ENCODE results near the gene BCKDHB. TPM values are rescaled to one million over a fixed set of nuclear protein-coding genes. Genes with fewer than 3 reads are reported as not detected.

Gene BCKDHB
- total and polyA plus RNA-seq, 4 donors: 22.9 to 36.0 (median 28.9) TPM

DNA sequence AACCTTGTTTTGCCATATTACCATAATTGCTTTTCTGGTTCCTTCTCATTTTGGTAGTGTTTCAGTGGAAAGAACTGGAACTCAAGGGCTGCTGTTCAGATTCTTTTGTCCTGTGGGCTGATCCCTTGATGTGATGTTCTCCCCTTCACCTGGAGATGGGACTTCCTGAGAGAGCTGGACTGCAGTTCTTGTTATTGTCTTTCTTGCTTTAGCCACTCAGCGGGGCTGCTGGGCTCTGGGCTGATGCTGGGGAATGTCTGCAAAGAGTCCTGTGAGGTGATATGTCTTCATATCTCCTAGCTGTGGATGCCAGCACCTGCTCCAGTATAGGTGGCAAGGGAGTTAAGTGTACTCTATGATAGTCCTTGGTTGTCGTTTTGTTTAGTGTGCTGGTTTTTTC lies 79.0 kb downstream of the BCKDHB start:
- no peak for DNase-seq (ENCODE audit: low read depth in 4 of 6, low spot score in 6 of 6)
- H3K9me3 ChIP-seq (ENCODE audit: control insufficient read depth, insufficient read depth, low read length): no peaks in the 10 kb centered on the region
- no peaks in the 10 kb centered on the region for H3K4me1 ChIP-seq (ENCODE audit: control insufficient read depth, insufficient read depth, low read length)
- WGBS (ENCODE audit: insufficient coverage): 91% methylated on average over 2 of the region's 2 CpGs
- H3K27ac ChIP-seq (ENCODE audit: low read depth, low read length): no peak overlapping the region
- no peak overlapping the region for H3K4me3 ChIP-seq (ENCODE audit: low read depth, low read length)
- H3K27me3 ChIP-seq (ENCODE audit: control insufficient read depth, insufficient read depth, low read length): no peaks in the 10 kb centered on the region
- H3K36me3 ChIP-seq (ENCODE audit: control insufficient read depth, insufficient read depth, low read length): no peaks in the 10 kb centered on the region

DNA sequence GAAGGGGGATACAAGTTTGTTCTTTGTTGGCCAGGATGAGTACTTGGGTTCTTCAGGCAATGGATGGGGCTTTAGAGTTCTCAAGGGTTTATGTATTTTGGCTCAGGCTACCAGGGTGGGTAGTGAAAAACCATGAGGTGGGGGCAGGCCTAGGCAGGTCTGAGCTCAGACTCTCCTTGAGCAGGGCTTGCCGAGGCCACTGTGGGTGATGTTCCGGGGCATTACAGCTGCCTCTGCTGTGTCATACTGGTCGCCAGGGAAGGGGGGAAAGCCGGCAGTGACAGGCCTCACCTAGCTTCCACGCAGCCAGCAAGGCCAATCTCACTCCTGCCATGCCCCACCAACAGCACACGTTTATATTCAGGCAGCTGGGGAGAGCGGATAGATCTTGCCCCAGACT lies 79.6 kb downstream of the BCKDHB start:
- no peak for DNase-seq (ENCODE audit: low read depth in 4 of 6, low spot score in 6 of 6)
- Histone ChIP-seq H3K4me1 (ENCODE audit: control insufficient read depth, insufficient read depth, low read length) (no peaks in the 10 kb centered on the region), H3K4me3 (ENCODE audit: low read depth, low read length) (no peak overlapping the region), H3K27me3 (ENCODE audit: control insufficient read depth, insufficient read depth, low read length) (no peaks in the 10 kb centered on the region), H3K27ac (ENCODE audit: low read depth, low read length) (no peak overlapping the region), H3K9me3 (ENCODE audit: control insufficient read depth, insufficient read depth, low read length) (no peaks in the 10 kb centered on the region), H3K36me3 (ENCODE audit: control insufficient read depth, insufficient read depth, low read length) (no peaks in the 10 kb centered on the region)
- 91% methylated on average over 6 of the region's 7 CpGs for WGBS (ENCODE audit: insufficient coverage)

DNA sequence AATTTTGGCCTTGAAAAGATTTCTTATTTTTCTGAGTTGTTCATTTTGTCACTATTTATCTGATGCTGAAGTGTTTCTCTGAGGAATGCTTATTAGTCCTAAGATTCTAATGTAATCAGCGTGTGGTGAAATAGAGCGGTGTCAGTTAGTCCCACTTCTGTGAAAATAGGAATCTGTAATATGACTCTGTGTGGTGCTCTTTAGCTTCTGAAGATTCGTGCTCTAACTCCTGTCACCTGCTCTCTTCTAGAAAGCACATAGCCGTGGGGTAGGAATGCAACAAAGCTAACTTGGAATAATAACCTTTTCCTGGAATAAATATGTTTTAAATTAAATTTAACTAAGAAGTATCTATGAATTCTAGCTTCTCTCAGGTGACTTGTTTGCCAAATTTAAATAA lies 90.4 kb downstream of the BCKDHB start:
- H3K36me3 ChIP-seq (ENCODE audit: control insufficient read depth, insufficient read depth, low read length): no peaks in the 10 kb centered on the region

DNA sequence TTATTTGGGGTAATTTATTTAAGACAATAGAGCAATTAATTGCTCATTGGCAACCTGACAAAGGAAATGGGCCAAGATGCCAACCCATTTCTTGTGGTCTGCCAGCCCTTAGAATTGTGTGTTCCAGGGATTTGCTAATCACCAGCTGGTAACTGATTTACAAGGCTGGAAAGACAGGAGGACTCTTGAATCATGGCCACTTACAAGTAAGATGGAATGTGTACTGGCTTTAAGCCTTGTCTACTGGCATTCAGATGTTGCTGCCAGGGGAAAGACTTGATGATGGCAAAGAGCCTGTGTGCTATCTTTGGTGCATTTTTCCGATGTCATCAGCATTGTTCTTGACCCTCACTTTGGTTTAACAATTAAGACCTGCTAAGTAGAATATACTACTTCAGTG lies 91.0 kb downstream of the BCKDHB start:
- H3K4me3 ChIP-seq (ENCODE audit: low read depth, low read length): no peak overlapping the region
- H3K9me3 ChIP-seq (ENCODE audit: control insufficient read depth, insufficient read depth, low read length): no peaks in the 10 kb centered on the region
- H3K27me3 ChIP-seq (ENCODE audit: control insufficient read depth, insufficient read depth, low read length): no peaks in the 10 kb centered on the region
- peak in 5 of 6 donors; percentile 23 to 92 (median 47) for DNase-seq (ENCODE audit: low read depth in 4 of 6, low spot score in 6 of 6)
- WGBS (ENCODE audit: insufficient coverage): no CpG with 5 or more reads among the region's 1 CpG
- no peak overlapping the region for H3K27ac ChIP-seq (ENCODE audit: low read depth, low read length)
- H3K36me3 ChIP-seq (ENCODE audit: control insufficient read depth, insufficient read depth, low read length): no peaks in the 10 kb centered on the region
- no peaks in the 10 kb centered on the region for H3K4me1 ChIP-seq (ENCODE audit: control insufficient read depth, insufficient read depth, low read length)

More for the DNA sequence above, 90.4 kb downstream of the BCKDHB start:
- H3K4me1 ChIP-seq (ENCODE audit: control insufficient read depth, insufficient read depth, low read length): no peaks in the 10 kb centered on the region
- peak in 2 of 6 donors; percentile 23 to 58 for DNase-seq (ENCODE audit: low read depth in 4 of 6, low spot score in 6 of 6)
- H3K27me3 ChIP-seq (ENCODE audit: control insufficient read depth, insufficient read depth, low read length): no peaks in the 10 kb centered on the region
- H3K4me3 ChIP-seq (ENCODE audit: low read depth, low read length): no peak overlapping the region
- no CpG with 5 or more reads among the region's 4 CpGs for whole genome bisulfite sequencing (ENCODE audit: insufficient coverage)
- H3K27ac ChIP-seq (ENCODE audit: low read depth, low read length): no peak overlapping the region
- no peaks in the 10 kb centered on the region for H3K9me3 ChIP-seq (ENCODE audit: control insufficient read depth, insufficient read depth, low read length)

DNA sequence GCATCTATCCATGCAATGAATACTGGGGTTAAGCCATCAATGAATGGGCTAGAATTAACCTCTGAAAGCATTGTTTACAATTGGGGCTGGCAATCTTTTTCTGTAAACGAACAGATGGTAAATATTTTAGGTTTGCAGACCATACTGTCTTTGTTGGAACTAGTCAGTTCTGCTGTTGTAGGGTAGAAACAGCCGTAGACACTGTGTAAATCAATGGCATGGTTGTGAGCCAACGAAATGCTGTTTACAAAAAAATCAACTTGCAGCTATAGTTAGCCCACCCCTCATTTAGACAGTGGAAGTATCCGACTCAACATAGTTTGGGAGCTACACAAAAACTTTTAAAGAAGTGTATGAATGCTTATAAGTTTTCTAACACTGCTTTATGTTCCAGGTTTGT lies 91.5 kb downstream of the BCKDHB start:
- no peak overlapping the region for H3K27ac ChIP-seq (ENCODE audit: low read depth, low read length)
- 33% methylated on average over 1 of the region's 4 CpGs for WGBS (ENCODE audit: insufficient coverage)
- H3K27me3 ChIP-seq (ENCODE audit: control insufficient read depth, insufficient read depth, low read length): no peaks in the 10 kb centered on the region
- no peaks in the 10 kb centered on the region for H3K36me3 ChIP-seq (ENCODE audit: control insufficient read depth, insufficient read depth, low read length)
- H3K9me3 ChIP-seq (ENCODE audit: control insufficient read depth, insufficient read depth, low read length): no peaks in the 10 kb centered on the region
- no peak overlapping the region for H3K4me3 ChIP-seq (ENCODE audit: low read depth, low read length)
- DNase-seq (ENCODE audit: low read depth in 4 of 6, low spot score in 6 of 6): peak in 1 of 6 donors; percentile 79
- no peaks in the 10 kb centered on the region for H3K4me1 ChIP-seq (ENCODE audit: control insufficient read depth, insufficient read depth, low read length)

DNA sequence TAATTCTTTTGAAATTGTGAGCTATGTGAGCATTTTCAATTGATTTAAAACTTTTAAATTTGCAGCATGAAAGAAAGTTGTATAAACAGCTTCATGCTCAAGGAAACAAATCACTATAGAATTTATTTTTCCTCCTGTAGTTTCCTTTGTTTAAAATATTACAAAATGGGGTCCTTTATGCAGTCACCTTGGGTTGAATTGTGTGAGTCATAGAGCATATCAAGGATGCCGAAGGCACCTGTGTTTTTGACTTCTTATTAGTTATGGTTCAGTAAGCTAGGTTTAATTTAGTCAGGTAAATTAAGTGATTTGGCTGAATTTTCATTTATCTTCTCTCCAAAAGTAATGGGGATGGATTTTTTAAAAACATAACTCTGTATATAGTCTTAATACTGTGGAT lies 96.8 kb downstream of the BCKDHB start:
- Histone ChIP-seq H3K4me3 (ENCODE audit: low read depth, low read length) (no peak overlapping the region), H3K4me1 (ENCODE audit: control insufficient read depth, insufficient read depth, low read length) (no peaks in the 10 kb centered on the region), H3K27ac (ENCODE audit: low read depth, low read length) (no peak overlapping the region), H3K27me3 (ENCODE audit: control insufficient read depth, insufficient read depth, low read length) (no peaks in the 10 kb centered on the region), H3K36me3 (ENCODE audit: control insufficient read depth, insufficient read depth, low read length) (no peaks in the 10 kb centered on the region), H3K9me3 (ENCODE audit: control insufficient read depth, insufficient read depth, low read length) (no peaks in the 10 kb centered on the region)
- no CpG with 5 or more reads among the region's 1 CpG for WGBS (ENCODE audit: insufficient coverage)
- no peak for DNase-seq (ENCODE audit: low read depth in 4 of 6, low spot score in 6 of 6)

DNA sequence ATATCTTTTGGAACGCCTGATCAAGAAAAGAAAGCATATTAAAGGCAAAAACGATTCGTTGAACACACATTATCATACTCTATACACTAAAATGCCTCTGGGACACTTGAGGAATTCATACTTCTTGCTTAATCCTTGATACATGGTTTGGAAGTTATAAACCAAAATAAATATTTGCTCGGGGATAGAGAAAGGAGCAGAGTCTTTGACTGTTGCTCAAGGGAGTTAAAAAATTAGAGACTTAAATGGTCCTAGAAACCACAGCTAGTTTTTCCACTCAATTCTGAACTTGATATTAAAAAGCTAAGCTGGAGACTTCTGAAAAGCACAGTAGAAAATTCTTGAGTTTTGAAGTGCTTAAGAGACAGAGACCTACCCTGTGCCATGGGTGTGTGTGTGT lies 98.9 kb downstream of the BCKDHB start:
- no CpG with 5 or more reads among the region's 4 CpGs for WGBS (ENCODE audit: insufficient coverage)

DNA sequence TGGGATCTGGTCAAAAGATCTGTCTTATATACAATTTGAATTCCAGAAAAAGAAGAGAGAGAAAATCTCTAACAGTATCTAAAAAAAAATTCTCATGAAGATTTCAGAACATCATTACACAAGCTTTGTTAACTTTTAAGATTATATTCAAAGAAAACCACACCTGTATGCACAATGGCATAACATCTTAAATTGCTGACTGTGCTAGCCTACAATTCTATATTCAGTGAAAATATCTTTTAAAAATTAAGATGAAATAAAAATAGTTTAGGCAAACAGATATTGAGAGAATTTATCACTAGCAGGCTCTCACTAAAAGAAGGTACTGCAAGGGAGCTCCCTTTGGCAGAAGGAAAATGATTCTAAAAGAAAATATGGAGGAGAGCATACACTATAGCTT lies 100.3 kb downstream of the BCKDHB start:
- Histone ChIP-seq H3K27ac (ENCODE audit: low read depth, low read length) (no peak overlapping the region), H3K27me3 (ENCODE audit: control insufficient read depth, insufficient read depth, low read length) (no peaks in the 10 kb centered on the region)

More for the DNA sequence above, 98.9 kb downstream of the BCKDHB start:
- no peak overlapping the region for H3K4me3 ChIP-seq (ENCODE audit: low read depth, low read length)
- H3K36me3 ChIP-seq (ENCODE audit: control insufficient read depth, insufficient read depth, low read length): no peaks in the 10 kb centered on the region
- no peaks in the 10 kb centered on the region for H3K4me1 ChIP-seq (ENCODE audit: control insufficient read depth, insufficient read depth, low read length)
- DNase-seq (ENCODE audit: low read depth in 4 of 6, low spot score in 6 of 6): no peak
- H3K9me3 ChIP-seq (ENCODE audit: control insufficient read depth, insufficient read depth, low read length): no peaks in the 10 kb centered on the region
- H3K27me3 ChIP-seq (ENCODE audit: control insufficient read depth, insufficient read depth, low read length): no peaks in the 10 kb centered on the region
- H3K27ac ChIP-seq (ENCODE audit: low read depth, low read length): no peak overlapping the region

DNA sequence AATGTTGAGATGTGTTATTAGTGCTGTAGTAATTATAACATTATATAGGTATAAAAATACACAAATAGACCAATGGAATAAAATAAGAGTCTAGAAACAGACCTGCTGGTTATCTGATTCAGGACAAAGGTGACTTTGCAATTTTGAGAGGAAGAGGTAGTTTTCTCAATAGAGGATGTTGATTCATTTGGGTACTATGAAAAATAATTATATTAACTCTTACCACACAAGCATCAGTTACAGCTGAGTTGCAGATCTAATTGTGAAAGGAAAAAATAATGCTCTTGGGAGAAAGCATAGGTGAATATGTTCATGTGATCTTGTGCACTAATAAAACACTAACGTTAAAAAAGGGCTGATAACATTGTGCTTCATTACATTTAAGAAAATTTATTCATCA lies 103.0 kb downstream of the BCKDHB start:
- Histone ChIP-seq H3K9me3 (ENCODE audit: control insufficient read depth, insufficient read depth, low read length) (no peaks in the 10 kb centered on the region), H3K27ac (ENCODE audit: low read depth, low read length) (no peak overlapping the region), H3K4me1 (ENCODE audit: control insufficient read depth, insufficient read depth, low read length) (no peaks in the 10 kb centered on the region), H3K4me3 (ENCODE audit: low read depth, low read length) (no peak overlapping the region), H3K27me3 (ENCODE audit: control insufficient read depth, insufficient read depth, low read length) (no peaks in the 10 kb centered on the region), H3K36me3 (ENCODE audit: control insufficient read depth, insufficient read depth, low read length) (no peaks in the 10 kb centered on the region)
- WGBS (ENCODE audit: insufficient coverage): no CpG with 5 or more reads among the region's 1 CpG
- no peak for DNase-seq (ENCODE audit: low read depth in 4 of 6, low spot score in 6 of 6)

More for the DNA sequence above, 100.3 kb downstream of the BCKDHB start:
- Histone ChIP-seq H3K4me1 (ENCODE audit: control insufficient read depth, insufficient read depth, low read length) (no peaks in the 10 kb centered on the region), H3K4me3 (ENCODE audit: low read depth, low read length) (no peak overlapping the region), H3K36me3 (ENCODE audit: control insufficient read depth, insufficient read depth, low read length) (no peaks in the 10 kb centered on the region), H3K9me3 (ENCODE audit: control insufficient read depth, insufficient read depth, low read length) (no peaks in the 10 kb centered on the region)
- DNase-seq (ENCODE audit: low read depth in 4 of 6, low spot score in 6 of 6): no peak

DNA sequence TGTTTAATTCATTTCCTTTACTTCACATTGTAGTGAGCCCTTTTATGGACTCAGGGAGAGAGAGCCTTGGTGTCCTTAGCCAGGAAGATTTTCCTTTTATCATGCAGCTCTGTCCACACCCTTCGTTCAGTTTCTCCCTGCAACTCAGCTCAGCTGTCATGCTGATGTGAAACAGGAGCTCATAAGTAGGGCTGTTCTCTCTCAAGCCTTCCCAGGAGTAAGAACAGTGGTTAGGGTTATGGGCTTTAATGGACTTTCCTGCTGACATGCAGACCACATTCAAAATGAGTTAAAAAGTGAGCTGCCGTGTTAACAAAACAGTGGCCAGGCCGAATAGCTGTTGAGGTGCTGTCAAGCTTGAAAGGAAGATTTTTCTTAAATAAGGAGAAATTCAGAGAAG lies 104.1 kb downstream of the BCKDHB start:
- H3K27me3 ChIP-seq (ENCODE audit: control insufficient read depth, insufficient read depth, low read length): no peaks in the 10 kb centered on the region
- no peak overlapping the region for H3K4me3 ChIP-seq (ENCODE audit: low read depth, low read length)
- WGBS (ENCODE audit: insufficient coverage): 25% methylated on average over 2 of the region's 3 CpGs
- peak in 1 of 6 donors; percentile 18 for DNase-seq (ENCODE audit: low read depth in 4 of 6, low spot score in 6 of 6)
- no peaks in the 10 kb centered on the region for H3K36me3 ChIP-seq (ENCODE audit: control insufficient read depth, insufficient read depth, low read length)
- no peaks in the 10 kb centered on the region for H3K4me1 ChIP-seq (ENCODE audit: control insufficient read depth, insufficient read depth, low read length)
- H3K27ac ChIP-seq (ENCODE audit: low read depth, low read length): no peak overlapping the region
- no peaks in the 10 kb centered on the region for H3K9me3 ChIP-seq (ENCODE audit: control insufficient read depth, insufficient read depth, low read length)

Data from spinal cord (tissue), 10 donors.